HepG2 (cell line): Measurements from ENCODE around the gene TLR5. TPM values are rescaled to one million over a fixed set of nuclear protein-coding genes. Genes with fewer than 3 reads are reported as not detected.

ENCODE experiments used
- ATAC-seq: fragments of 200-7000 bp; cut with Tn5 transposase; 3 replicates; pipeline ENCODE4 v1.9.1; 2020; ENCODE audit warnings: mild to moderate bottlenecking, moderate library complexity
- BruUV-seq: library from RNA; stranded (reverse); fragments of 400-500 nt; replicated peaks from 2 replicates; lab custom pipeline; 2021; lab: Mats Ljungman, UMichigan
- CTCF ChIA-PET: fragments of 300-600 bp; formaldehyde crosslinking; extraction: SDS; loops from one replicate; lab custom pipeline; 2021; ENCODE audit warnings: low total read pairs, inconsistent platforms, low intra/inter-chr PET ratio; lab: Yijun Ruan, JAX
- POLR2A ChIA-PET: fragments of 350-600 bp; sonication (Branson Sonifier 250); formaldehyde crosslinking; loops from one replicate; lab custom pipeline; 2020; ENCODE audit warnings: antibody characterized with exemption, inconsistent platforms; lab: Yijun Ruan, JAX
- DNase-seq: peaks from one replicate; pipeline ENCODE4 v3.0.0-alpha.2; 2015; ENCODE audit warnings: low spot score
- FAIRE-seq: peaks from 3 replicates; lab custom pipeline; 2011; peaks lifted over from hg19 to GRCh38; lab: Jason Lieb, UNC
- H2AFZ ChIP-seq: one replicate; pipeline ENCODE4 v1.6.1; 2011; ENCODE audit warnings: low read length, inconsistent platforms
- H3K27ac ChIP-seq: fragments of 300-600 bp; 3 replicates; pipeline ENCODE4 v1.8.0; 2011; ENCODE audit warnings: mixed run types, mild to moderate bottlenecking, mixed read lengths, low read length, inconsistent platforms; ENCODE audit not compliant: insufficient read depth; ENCODE audit errors: extremely low read length
- H3K27me3 ChIP-seq, 2 experiments: fragments of 200-600 bp in 1 of 2; 2 replicates in 1 of 2; 3 replicates in 1 of 2; pipeline versions ENCODE4 v1.6.0 to v1.8.0; 2011; ENCODE audit warnings: low read length in 2 of 2, mild to moderate bottlenecking in 2 of 2, moderate library complexity in 2 of 2, inconsistent platforms in 1 of 2; ENCODE audit not compliant: insufficient read depth in 2 of 2, control insufficient read depth in 1 of 2
- H3K36me3 ChIP-seq, 2 experiments: fragments of 200-600 bp in 1 of 2; replicated peaks in 1 of 2; 2 replicates in 1 of 2; 3 replicates in 1 of 2; pipeline versions ENCODE4 v1.5.1 to v1.8.0; 2011; ENCODE audit warnings: low read length in 2 of 2, inconsistent platforms in 1 of 2; ENCODE audit not compliant: insufficient read depth in 2 of 2, control insufficient read depth in 1 of 2
- H3K4me1 ChIP-seq: 2 replicates; pipeline ENCODE4 v1.5.1; 2012; ENCODE audit warnings: low read length, inconsistent platforms; ENCODE audit not compliant: insufficient read depth
- H3K4me2 ChIP-seq: 2 replicates; pipeline ENCODE4 v1.6.0; 2011; ENCODE audit warnings: low read depth, low read length, inconsistent platforms
- H3K4me3 ChIP-seq, 3 experiments: fragments of 200-600 bp in 1 of 3; sonication (generic), shearing (Covaris generic) in 1 of 3; replicated peaks in 1 of 3; 2 replicates each; pipeline ENCODE4 v1.5.1; 2011 to 2016; ENCODE audit warnings: low read length in 3 of 3, inconsistent platforms in 2 of 3, low read depth in 2 of 3, mild to moderate bottlenecking in 2 of 3, control low read depth in 1 of 3, mixed read lengths in 1 of 3; ENCODE audit not compliant: insufficient read depth in 1 of 3
- H3K79me2 ChIP-seq: one replicate; pipeline ENCODE4 v1.6.1; 2011; ENCODE audit warnings: low read length, inconsistent platforms; ENCODE audit not compliant: insufficient read depth
- H3K9ac ChIP-seq: 2 replicates; pipeline ENCODE4 v1.6.0; 2011; ENCODE audit warnings: mild to moderate bottlenecking, low read depth, low read length, inconsistent platforms; ENCODE audit not compliant: insufficient read depth
- H3K9me3 ChIP-seq: 2 replicates; pipeline ENCODE4 v1.5.1; 2012; ENCODE audit warnings: mild to moderate bottlenecking, low read length
- H4K20me1 ChIP-seq: 2 replicates; pipeline ENCODE4 v1.6.0; 2011; ENCODE audit warnings: inconsistent platforms, mild to moderate bottlenecking, low read length, moderate library complexity; ENCODE audit not compliant: insufficient read depth
- ARID2 ChIP-seq: sonication (generic); formaldehyde crosslinking; IDR thresholded peaks from 2 replicates; pipeline ENCODE4 v1.8.1; 2022; ENCODE audit warnings: mild to moderate bottlenecking, missing genetic modification reagents, borderline replicate concordance
- CENPBD1 ChIP-seq: sonication (generic); formaldehyde crosslinking; IDR thresholded peaks from 2 replicates; pipeline ENCODE4 v1.8.0; 2022; ENCODE audit warnings: missing genetic modification reagents, low read depth, mild to moderate bottlenecking, borderline replicate concordance
- FIP1L1 ChIP-seq: fragments of 200-400 bp; formaldehyde crosslinking; IDR thresholded peaks from 2 replicates; pipeline ENCODE4 v1.6.1; 2018; ENCODE audit warnings: low read depth, mild to moderate bottlenecking, low read length, moderate library complexity, borderline replicate concordance; ENCODE audit not compliant: insufficient read depth
- GMEB1 ChIP-seq: sonication (generic); formaldehyde crosslinking; IDR thresholded peaks from 2 replicates; pipeline ENCODE4 v1.5.1; 2020; ENCODE audit warnings: missing genetic modification reagents, mild to moderate bottlenecking, borderline replicate concordance
- HHEX ChIP-seq: IDR thresholded peaks from 2 replicates; pipeline ENCODE4 v1.6.1; 2016; ENCODE audit warnings: control low read depth
- ZBTB4 ChIP-seq: sonication (generic); formaldehyde crosslinking; IDR thresholded peaks from 2 replicates; pipeline ENCODE4 v1.4.0; 2020; ENCODE audit warnings: missing genetic modification reagents, mild to moderate bottlenecking, borderline replicate concordance
- ZNF10 ChIP-seq: sonication (generic); formaldehyde crosslinking; IDR thresholded peaks from 2 replicates; pipeline ENCODE4 v1.4.0; 2020; ENCODE audit warnings: mild to moderate bottlenecking, low read depth, missing genetic modification reagents, borderline replicate concordance
- ZNF335 ChIP-seq: sonication (generic); formaldehyde crosslinking; IDR thresholded peaks from 2 replicates; pipeline ENCODE4 v1.4.0; 2020; ENCODE audit warnings: missing genetic modification reagents
- ZNF362 ChIP-seq: sonication (generic); formaldehyde crosslinking; IDR thresholded peaks from 2 replicates; pipeline ENCODE4 v1.4.0; 2020; ENCODE audit warnings: missing genetic modification reagents, mild to moderate bottlenecking, borderline replicate concordance
- ZNF577 ChIP-seq: sonication (generic); formaldehyde crosslinking; IDR thresholded peaks from 2 replicates; pipeline ENCODE4 v1.4.0; 2020; ENCODE audit warnings: mild to moderate bottlenecking, low read depth, missing genetic modification reagents, borderline replicate concordance
- ZNF580 ChIP-seq: IDR thresholded peaks from 2 replicates; pipeline ENCODE4 v1.6.1; 2016; ENCODE audit warnings: low read depth, borderline replicate concordance
- ZNF607 ChIP-seq: sonication (generic); formaldehyde crosslinking; IDR thresholded peaks from 2 replicates; pipeline ENCODE4 v1.5.1; 2020; ENCODE audit warnings: missing genetic modification reagents, mild to moderate bottlenecking, borderline replicate concordance
- ZNF784 ChIP-seq: sonication (generic); formaldehyde crosslinking; IDR thresholded peaks from 2 replicates; pipeline ENCODE4 v1.5.1; 2020; ENCODE audit warnings: missing genetic modification reagents, mild to moderate bottlenecking, borderline replicate concordance
- ZUFSP ChIP-seq: sonication (generic); formaldehyde crosslinking; IDR thresholded peaks from 2 replicates; pipeline ENCODE4 v1.9.0; 2021; ENCODE audit warnings: missing genetic modification reagents, mild to moderate bottlenecking, borderline replicate concordance
- WGBS: methylation state at CpG from one replicate; pipeline ENCODE4 v1.1.6; 2017; ENCODE audit warnings: low lambda C conversion rate; 5-methylcytosine and 5-hydroxymethylcytosine counted together
- in situ Hi-C: cut with HindIII; loops from 2 replicates; pipeline ENCODE4 v1.10.0; 2017; ENCODE audit warnings: low pct_unique_long_range_greater_than_20kb; ENCODE audit not compliant: extremely low pct_ligation_motif_present
- intact Hi-C: fragments of 100-400 bp; cut with micrococcal nuclease; formaldehyde crosslinking; loops from one replicate; pipeline ENCODE4 v1.10.0; 2022; ENCODE audit not compliant: unreplicated experiment
- polyA plus RNA-seq, 8 experiments: library from polyadenylated mRNA; depleted of rRNA in 3 of 8; stranded (reverse) in 7 of 8; unstranded in 1 of 8; fragments of >200 nt; fragmentation: Illumina TruSeq in 4 of 8; extraction: Trizol in 4 of 8; gene quantifications; 2 replicates each; pipeline versions ENCODE4 v1.2.1 to v1.2.3, GENCODE V29; 2011 to 2016; ENCODE audit warnings: low read depth in 4 of 8, missing spikeins in 1 of 8, mixed read lengths in 1 of 8; ENCODE audit not compliant: insufficient read depth in 1 of 8
- total RNA-seq, 5 experiments: library from RNA; depleted of rRNA; stranded (reverse); fragments of >200 nt; fragmentation: Illumina TruSeq; extraction: Trizol; gene quantifications; 2 replicates each; pipeline ENCODE4 v1.2.3, GENCODE V29; 2016; ENCODE audit warnings: low read depth in 1 of 5

TLR5 gene
- total and polyA plus RNA-seq, 2 of the 13 experiments (the other 11 are each of a cell fraction or from before 2014, with no cell fraction given), result not detected

- Histone ChIP-seq H3K4me2 (no peak overlapping the region), H2AFZ (no peak overlapping the region), H3K4me3 (no peak overlapping the region), H4K20me1 (no peaks in the 10 kb centered on the region), H3K4me1 (no peaks in the 10 kb centered on the region), H3K27me3 (no peaks in the 10 kb centered on the region), H3K36me3 (no peaks in the 10 kb centered on the region), H3K79me2 (no peaks in the 10 kb centered on the region), H3K9ac (no peak overlapping the region), H3K9me3 (no peaks in the 10 kb centered on the region), H3K27ac (no peak overlapping the region)
- intact Hi-C loops, result no loop called here
- no peak for DNase-seq
- no peak for ATAC-seq
- no peak for FAIRE-seq
- WGBS, result 60% methylated on average over 5 of the region's 5 CpGs
- in situ Hi-C loops, result no loop called here
- BruUV-seq, result no TSS peak
- ChIA-PET CTCF (no interaction called here), POLR2A (no interaction called here)
- TF ChIP-seq ARID2 (CRISPR knock-in tag) (no peak), GMEB1 (CRISPR knock-in tag) (no peak), ZBTB4 (no peak), HHEX (CRISPR knock-in tag) (no peak), ZNF362 (CRISPR knock-in tag) (no peak), CENPBD1 (CRISPR knock-in tag) (no peak), ZNF580 (no peak), ZNF335 (CRISPR knock-in tag) (no peak), ZNF10 (CRISPR knock-in tag) (no peak), ZNF607 (no peak), ZUFSP (CRISPR knock-in tag) (no peak), FIP1L1 (no peak), ZNF577 (CRISPR knock-in tag) (no peak), ZNF784 (CRISPR knock-in tag) (no peak)
Observed at GRCh38 chr1:223066415-223066814, 76.6 kb downstream of the TLR5 start.
